GM19324 (cell line): ENCODE measurements around the gene CIDEB.
"Not testable (repeated sequence)": the region's sequence is repeated elsewhere in the genome, so short reads cannot be mapped to it uniquely, and the experiment has no call there.

Source experiments
- ATAC-seq: cut with Tn5 transposase; IDR thresholded peaks from one replicate; pipeline ENCODE4 v1.9.1; 2021; ENCODE audit warnings: mild to moderate bottlenecking, moderate library complexity; ENCODE audit not compliant: unreplicated experiment, low FRiP score

Gene CIDEB

GRCh38 chr14:24307575-24308341 lies at the start of gene CIDEB:
Gene CIDEB, minus strand, starts transcription at chr14:24307977. Its CDS starts 119 bp downstream, at chr14:24307858.
- ATAC-seq = no peak

- ATAC-seq = no peak
Observed at GRCh38 chr14:24356208-24356607, 48.4 kb upstream of the CIDEB start.

GRCh38 chr14:24355009-24355408 lies 47.2 kb upstream of the CIDEB start:
- no peak for ATAC-seq

- not testable (repeated sequence) for ATAC-seq
Observed at GRCh38 chr14:24354482-24354825, 46.7 kb upstream of the CIDEB start.

GRCh38 chr14:24353559-24354481 lies 46.0 kb upstream of the CIDEB start:
- ATAC-seq = no peak

GRCh38 chr14:24351517-24351916 lies 43.7 kb upstream of the CIDEB start:
- ATAC-seq = no peak

- ATAC-seq = no peak
Observed at GRCh38 chr14:24349742-24350141, 42.0 kb upstream of the CIDEB start.

GRCh38 chr14:24348186-24348585 lies 40.4 kb upstream of the CIDEB start:
- no peak for ATAC-seq

- no peak for ATAC-seq
Observed at GRCh38 chr14:24347134-24347533, 39.4 kb upstream of the CIDEB start.

GRCh38 chr14:24343795-24344660 lies 36.3 kb upstream of the CIDEB start:
- no peak for ATAC-seq

- ATAC-seq = no peak
Observed at GRCh38 chr14:24342889-24343288, 35.1 kb upstream of the CIDEB start.

GRCh38 chr14:24340606-24341005 lies 32.8 kb upstream of the CIDEB start:
- no peak for ATAC-seq

GRCh38 chr14:24339284-24340151 lies 31.7 kb upstream of the CIDEB start, which contains the start of gene RIPK3:
Gene RIPK3, minus strand, starts transcription at chr14:24339991. Its CDS starts 165 bp downstream, at chr14:24339826.
- peak; percentile 91 for ATAC-seq

- ATAC-seq = no peak
Observed at GRCh38 chr14:24338843-24339242, 31.1 kb upstream of the CIDEB start.

- no peak for ATAC-seq
Observed at GRCh38 chr14:24337824-24338175, 30.0 kb upstream of the CIDEB start.

GRCh38 chr14:24337144-24337823 lies 29.5 kb upstream of the CIDEB start:
- ATAC-seq = no peak

GRCh38 chr14:24335461-24336171 lies 27.8 kb upstream of the CIDEB start:
- no peak for ATAC-seq

- no peak for ATAC-seq
Observed at GRCh38 chr14:24334431-24335291, 26.9 kb upstream of the CIDEB start, which contains the start of gene ADCY4. Gene ADCY4, minus strand, starts transcription at chr14:24335071. Its CDS starts 419 bp downstream, at chr14:24334652.
